CD14-positive monocyte (primary cell): ENCODE data around the gene PLXNC1. TPM values are rescaled to one million over a fixed set of nuclear protein-coding genes. Genes with fewer than 3 reads are reported as not detected.

Experiments used
- DNase-seq, 3 donors: peaks; one replicate each; pipeline ENCODE4 v3.0.0-alpha.2; 2011 to 2022
- H2AFZ ChIP-seq: 2 replicates; pipeline ENCODE4 v1.6.0; 2012; ENCODE audit warnings: mild to moderate bottlenecking, low read depth, low read length, inconsistent platforms; ENCODE audit not compliant: insufficient read depth, poor library complexity, severe bottlenecking
- H3K27ac ChIP-seq, 2 donors: 1 replicate in 1 of 2; 2 replicates in 1 of 2; pipeline ENCODE4 v1.5.1; 2012 to 2013; ENCODE audit warnings: low read length in 2 of 2, control low read depth in 1 of 2, inconsistent platforms in 1 of 2, low read depth in 1 of 2, mild to moderate bottlenecking in 1 of 2
- H3K27me3 ChIP-seq, 2 donors: one replicate each; pipeline versions ENCODE4 v1.6.0 to v1.6.1; 2011 to 2013; ENCODE audit warnings: low read length in 2 of 2; ENCODE audit not compliant: control insufficient read depth in 2 of 2, insufficient read depth in 2 of 2
- H3K36me3 ChIP-seq, 2 donors: replicated peaks in 1 of 2; 1 replicate in 1 of 2; 2 replicates in 1 of 2; pipeline versions ENCODE4 v1.5.1 to v1.6.1; 2012 to 2013; ENCODE audit warnings: low read length in 2 of 2, control low read depth in 1 of 2, inconsistent platforms in 1 of 2, mild to moderate bottlenecking in 1 of 2; ENCODE audit not compliant: insufficient read depth in 2 of 2, control insufficient read depth in 1 of 2
- H3K4me1 ChIP-seq, 2 donors: 1 replicate in 1 of 2; 2 replicates in 1 of 2; pipeline versions ENCODE4 v1.5.1 to v1.6.1; 2012 to 2013; ENCODE audit warnings: low read length in 2 of 2, control low read depth in 1 of 2, inconsistent platforms in 1 of 2, mild to moderate bottlenecking in 1 of 2, moderate library complexity in 1 of 2; ENCODE audit not compliant: insufficient read depth in 2 of 2, control insufficient read depth in 1 of 2
- H3K4me2 ChIP-seq: replicated peaks from 2 replicates; pipeline ENCODE3; 2012; ENCODE audit warnings: low read length, moderate library complexity, mild to moderate bottlenecking; ENCODE audit not compliant: poor library complexity, severe bottlenecking; ENCODE audit errors: extremely low read depth
- H3K4me3 ChIP-seq, 3 experiments: fragments of 200-600 bp in 1 of 3; sonication (generic) in 1 of 3; replicated peaks in 1 of 3; 1 replicate in 2 of 3; 2 replicates in 1 of 3; pipeline ENCODE4 v1.5.1; 2011 to 2013; ENCODE audit warnings: low read length in 3 of 3, mild to moderate bottlenecking in 3 of 3, control low read depth in 2 of 3, low read depth in 2 of 3, inconsistent platforms in 1 of 3, moderate library complexity in 1 of 3
- H3K79me2 ChIP-seq: 2 replicates; pipeline ENCODE4 v1.6.0; 2012; ENCODE audit warnings: mild to moderate bottlenecking, control low read depth, inconsistent platforms, low read length, moderate library complexity; ENCODE audit not compliant: insufficient read depth
- H3K9ac ChIP-seq: 2 replicates; pipeline ENCODE4 v1.6.0; 2017; ENCODE audit warnings: low read length, mild to moderate bottlenecking; ENCODE audit not compliant: insufficient read depth, poor library complexity, severe bottlenecking
- H3K9me3 ChIP-seq, 2 donors: replicated peaks in 1 of 2; 1 replicate in 1 of 2; 2 replicates in 1 of 2; pipeline versions ENCODE4 v1.5.1 to v1.6.1; 2012 to 2013; ENCODE audit warnings: low read length in 2 of 2, control low read depth in 1 of 2; ENCODE audit not compliant: control insufficient read depth in 1 of 2, insufficient read depth in 1 of 2
- H4K20me1 ChIP-seq: 2 replicates; pipeline ENCODE4 v1.6.0; 2012; ENCODE audit warnings: mild to moderate bottlenecking, low read length, control low read depth, moderate library complexity; ENCODE audit not compliant: insufficient read depth
- H3K27ac Mint-ChIP-seq, 7 donors: one replicate each; pipeline ENCODE4 v1.8.0; 2020; ENCODE audit warnings: mild to moderate bottlenecking in 7 of 7, mixed read lengths in 7 of 7, moderate library complexity in 6 of 7, inconsistent platforms in 2 of 7
- H3K27me3 Mint-ChIP-seq, 3 donors: one replicate each; pipeline ENCODE4 v1.8.0; 2021 to 2022; ENCODE audit warnings: low read depth in 3 of 3, mild to moderate bottlenecking in 3 of 3, mixed read lengths in 3 of 3, moderate library complexity in 3 of 3, inconsistent platforms in 1 of 3
- H3K36me3 Mint-ChIP-seq, 2 donors: one replicate each; pipeline ENCODE4 v1.8.0; 2020; ENCODE audit warnings: mixed read lengths in 2 of 2, inconsistent platforms in 1 of 2, mild to moderate bottlenecking in 1 of 2
- H3K4me1 Mint-ChIP-seq: one replicate; pipeline ENCODE4 v1.8.0; 2020; ENCODE audit warnings: mild to moderate bottlenecking, mixed read lengths
- H3K4me3 Mint-ChIP-seq, 2 donors: one replicate each; pipeline ENCODE4 v1.8.0; 2020; ENCODE audit warnings: mild to moderate bottlenecking in 2 of 2, mixed read lengths in 2 of 2, moderate library complexity in 1 of 2
- H3K9me3 Mint-ChIP-seq, 7 donors: one replicate each; pipeline ENCODE4 v1.8.0; 2020 to 2022; ENCODE audit warnings: mixed read lengths in 7 of 7, mild to moderate bottlenecking in 6 of 7, moderate library complexity in 6 of 7, inconsistent platforms in 2 of 7
- WGBS: methylation state at CpG from one replicate; pipeline ENCODE4 v1.1.5; 2013; ENCODE audit warnings: missing lambda C conversion rate; ENCODE audit not compliant: insufficient coverage; 5-methylcytosine and 5-hydroxymethylcytosine counted together
- intact Hi-C, 2 donors: fragments of 100-400 bp; cut with micrococcal nuclease; formaldehyde crosslinking; loops; one replicate each; pipeline versions ENCODE4 v1.15.0 to v1.15.1; 2023
- polyA plus RNA-seq, 3 donors: library from polyadenylated mRNA; depleted of rRNA in 1 of 3; unstranded in 2 of 3; stranded (reverse) in 1 of 3; fragments of 300-500 nt in 2 of 3; fragments of >200 nt in 1 of 3; fragmentation: Illumina TruSeq in 2 of 3; gene quantifications; 1 replicate in 2 of 3; 2 replicates in 1 of 3; pipeline ENCODE4 v1.2.3, GENCODE V29; 2012 to 2021
- TF ChIP-seq, protein P1 (sequence below): fragments of 200-600 bp; IDR thresholded peaks from one replicate; pipeline ENCODE4 v1.8.0; 2022; ENCODE audit warnings: antibody characterized with exemption, mild to moderate bottlenecking

PLXNC1 gene
- polyA plus RNA-seq, 3 donors = 14.3 to 35.2 (median 15.4) TPM

DNA sequence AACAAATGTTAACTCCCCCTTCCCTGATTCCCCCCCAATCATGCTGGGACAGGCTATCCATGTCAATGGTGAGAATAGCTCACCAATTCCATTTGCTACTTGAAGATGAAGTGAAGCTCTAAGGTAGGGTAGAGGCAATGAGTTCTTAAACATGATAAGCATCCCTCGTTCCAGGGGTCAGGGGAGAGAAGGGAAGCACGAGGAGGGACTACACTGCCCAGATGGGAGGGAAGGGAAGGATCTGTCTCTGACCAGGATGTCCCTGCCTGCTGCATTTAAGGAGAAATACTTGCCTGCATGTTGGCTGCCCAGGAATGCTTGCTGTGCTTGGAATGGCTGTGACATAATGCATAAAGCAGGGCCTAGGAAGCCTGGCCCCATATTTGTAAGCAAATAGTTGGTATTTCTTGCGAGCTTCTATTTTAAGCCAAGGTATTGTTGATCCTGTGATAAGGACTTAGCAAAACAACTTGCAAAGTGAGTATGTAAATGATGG lies 156.2 kb downstream of the PLXNC1 start:
- no peak for DNase-seq
- 100% methylated on average over 2 of the region's 3 CpGs for WGBS
- Histone ChIP-seq H3K4me1 (no peaks in the 10 kb centered on the region), H3K27me3 (no peaks in the 10 kb centered on the region), H3K4me3 (no peak overlapping the region), H3K79me2 (no peaks in the 10 kb centered on the region), H3K27ac (no peak overlapping the region), H3K9ac (no peak overlapping the region), H3K9me3 (no peaks in the 10 kb centered on the region), H4K20me1 (no peaks in the 10 kb centered on the region), H2AFZ (no peak overlapping the region), H3K36me3 (peaks cover 90 to 99% of the 10 kb centered on the region in 2 donors), H3K4me2 (no peak overlapping the region)
- Mint-ChIP-seq H3K36me3 (peaks cover 77 to 88% of the 10 kb centered on the region in 2 donors), H3K27ac (peak overlapping the region in 1 of 7 donors; percentile 28), H3K9me3 (no peaks in the 10 kb centered on the region), H3K27me3 (no peaks in the 10 kb centered on the region), H3K4me1 (no peaks in the 10 kb centered on the region), H3K4me3 (no peak overlapping the region)
- TF ChIP-seq, protein P1, sequence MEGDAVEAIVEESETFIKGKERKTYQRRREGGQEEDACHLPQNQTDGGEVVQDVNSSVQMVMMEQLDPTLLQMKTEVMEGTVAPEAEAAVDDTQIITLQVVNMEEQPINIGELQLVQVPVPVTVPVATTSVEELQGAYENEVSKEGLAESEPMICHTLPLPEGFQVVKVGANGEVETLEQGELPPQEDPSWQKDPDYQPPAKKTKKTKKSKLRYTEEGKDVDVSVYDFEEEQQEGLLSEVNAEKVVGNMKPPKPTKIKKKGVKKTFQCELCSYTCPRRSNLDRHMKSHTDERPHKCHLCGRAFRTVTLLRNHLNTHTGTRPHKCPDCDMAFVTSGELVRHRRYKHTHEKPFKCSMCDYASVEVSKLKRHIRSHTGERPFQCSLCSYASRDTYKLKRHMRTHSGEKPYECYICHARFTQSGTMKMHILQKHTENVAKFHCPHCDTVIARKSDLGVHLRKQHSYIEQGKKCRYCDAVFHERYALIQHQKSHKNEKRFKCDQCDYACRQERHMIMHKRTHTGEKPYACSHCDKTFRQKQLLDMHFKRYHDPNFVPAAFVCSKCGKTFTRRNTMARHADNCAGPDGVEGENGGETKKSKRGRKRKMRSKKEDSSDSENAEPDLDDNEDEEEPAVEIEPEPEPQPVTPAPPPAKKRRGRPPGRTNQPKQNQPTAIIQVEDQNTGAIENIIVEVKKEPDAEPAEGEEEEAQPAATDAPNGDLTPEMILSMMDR = no peak
- intact Hi-C loops = no loop called here

GRCh38 chr12:94305130-94305957 lies 157.0 kb downstream of the PLXNC1 start:
- Histone ChIP-seq H3K4me3 (no peak overlapping the region), H3K9ac (no peak overlapping the region), H2AFZ (no peak overlapping the region), H3K27me3 (no peaks in the 10 kb centered on the region), H4K20me1 (no peaks in the 10 kb centered on the region), H3K4me1 (no peaks in the 10 kb centered on the region), H3K4me2 (no peak overlapping the region), H3K27ac (no peak overlapping the region), H3K36me3 (peaks cover 83 to 93% of the 10 kb centered on the region in 2 donors), H3K9me3 (no peaks in the 10 kb centered on the region), H3K79me2 (no peaks in the 10 kb centered on the region)
- Mint-ChIP-seq H3K27ac (no peak overlapping the region), H3K36me3 (peaks cover 72 to 81% of the 10 kb centered on the region in 2 donors), H3K9me3 (no peaks in the 10 kb centered on the region), H3K27me3 (no peaks in the 10 kb centered on the region), H3K4me1 (no peaks in the 10 kb centered on the region), H3K4me3 (no peak overlapping the region)
- intact Hi-C loops = no loop called here
- no peak for DNase-seq
- TF ChIP-seq, protein P1 = no peak
- WGBS = 96% methylated on average over 4 of the region's 9 CpGs
